ENCODE results near the gene B4GALT6.

B4GALT6 gene

GRCh38 chr18:31718386-31718785 lies 34.0 kb upstream of the B4GALT6 start:
- Histone ChIP-seq H3K4me3 (ENCODE audit: low read length) (no peak overlapping the region), H3K79me2 (ENCODE audit: control insufficient read depth, low read length) (no peaks in the 10 kb centered on the region), H3K9me2 (replicated peaks; ENCODE audit: control insufficient read depth, low read length) (no peaks in the 10 kb centered on the region), H3K9me3 (ENCODE audit: control insufficient read depth, insufficient read depth, low read length) (peaks cover 4% of the 10 kb centered on the region; the same call in 1 of the 2 replicates), H3F3A (ENCODE audit: control insufficient read depth, insufficient read depth) (no peaks in the 10 kb centered on the region), H3K4me2 (ENCODE audit: low read length) (no peak overlapping the region), H3K27ac (ENCODE audit: low read depth, low read length) (no peak overlapping the region), H3K36me3 (ENCODE audit: control insufficient read depth, low read length) (no peaks in the 10 kb centered on the region), H4K20me1 (ENCODE audit: control insufficient read depth, insufficient read depth, low read depth, low read length) (no peaks in the 10 kb centered on the region), H3K4me1 (ENCODE audit: control insufficient read depth, low read length) (no peaks in the 10 kb centered on the region), H3K27me3 (ENCODE audit: control insufficient read depth, low read length) (no peaks in the 10 kb centered on the region)
- TF ChIP-seq CTCF (IDR thresholded peaks at IDR 0.05; ENCODE audit: low read depth, low read length, poor library complexity, severe bottlenecking) = no peak

- TF ChIP-seq EZH2phosphoT487 (IDR thresholded peaks at IDR 0.05; ENCODE audit: borderline replicate concordance, low read length) (no peak), CTCF (IDR thresholded peaks at IDR 0.05; ENCODE audit: low read depth, low read length, poor library complexity, severe bottlenecking) (no peak)
Measured at GRCh38 chr18:31716362-31716761, 32.0 kb upstream of the B4GALT6 start.

GRCh38 chr18:31711365-31712172 lies 27.2 kb upstream of the B4GALT6 start:
- H3F3A ChIP-seq (ENCODE audit: control insufficient read depth, insufficient read depth) = no peaks in the 10 kb centered on the region
- H3K9me2 ChIP-seq (replicated peaks; ENCODE audit: control insufficient read depth, low read length) = no peaks in the 10 kb centered on the region
- H3K4me3 ChIP-seq (ENCODE audit: low read length) = no peak overlapping the region
- TF ChIP-seq EZH2phosphoT487 (IDR thresholded peaks at IDR 0.05; ENCODE audit: borderline replicate concordance, low read length) (no peak), CTCF (IDR thresholded peaks at IDR 0.05; ENCODE audit: low read depth, low read length, poor library complexity, severe bottlenecking) (no peak)
- H3K27ac ChIP-seq (ENCODE audit: low read depth, low read length) = no peak overlapping the region
- H3K4me1 ChIP-seq (ENCODE audit: control insufficient read depth, low read length) = no peaks in the 10 kb centered on the region
- H3K36me3 ChIP-seq (ENCODE audit: control insufficient read depth, low read length) = no peaks in the 10 kb centered on the region
- H3K4me2 ChIP-seq (ENCODE audit: low read length) = no peak overlapping the region
- no peaks in the 10 kb centered on the region for H4K20me1 ChIP-seq (ENCODE audit: control insufficient read depth, insufficient read depth, low read depth, low read length)
- no peaks in the 10 kb centered on the region for H3K27me3 ChIP-seq (ENCODE audit: control insufficient read depth, low read length)
- no peaks in the 10 kb centered on the region for H3K9me3 ChIP-seq (ENCODE audit: control insufficient read depth, insufficient read depth, low read length)
- H3K79me2 ChIP-seq (ENCODE audit: control insufficient read depth, low read length) = no peaks in the 10 kb centered on the region

More at GRCh38 chr18:31716362-31716761, 32.0 kb upstream of the B4GALT6 start:
- Histone ChIP-seq H3K27ac (ENCODE audit: low read depth, low read length) (no peak overlapping the region), H3K27me3 (ENCODE audit: control insufficient read depth, low read length) (no peaks in the 10 kb centered on the region), H3F3A (ENCODE audit: control insufficient read depth, insufficient read depth) (no peaks in the 10 kb centered on the region), H3K4me2 (ENCODE audit: low read length) (no peak overlapping the region), H3K9me2 (replicated peaks; ENCODE audit: control insufficient read depth, low read length) (no peaks in the 10 kb centered on the region), H3K4me1 (ENCODE audit: control insufficient read depth, low read length) (no peaks in the 10 kb centered on the region), H3K79me2 (ENCODE audit: control insufficient read depth, low read length) (no peaks in the 10 kb centered on the region), H3K9me3 (ENCODE audit: control insufficient read depth, insufficient read depth, low read length) (peaks cover 4% of the 10 kb centered on the region; the same call in 1 of the 2 replicates), H3K36me3 (ENCODE audit: control insufficient read depth, low read length) (no peaks in the 10 kb centered on the region), H3K4me3 (ENCODE audit: low read length) (no peak overlapping the region), H4K20me1 (ENCODE audit: control insufficient read depth, insufficient read depth, low read depth, low read length) (no peaks in the 10 kb centered on the region)
